Smooth muscle cell (in vitro differentiated cells): Measurements from ENCODE around the gene ACBD5. TPM values are rescaled to one million over a fixed set of nuclear protein-coding genes. Genes with fewer than 3 reads are reported as not detected.

Source experiments
- DNase-seq: peaks from one replicate; lab custom pipeline; 2025; ENCODE audit not compliant: unreplicated experiment; lab: John Stamatoyannopoulos, UW
- H2AFZ ChIP-seq: fragments of 200-600 bp; sonication (generic); 2 replicates; pipeline ENCODE4 v1.6.0; 2016; ENCODE audit warnings: antibody characterized with exemption, low read depth, mild to moderate bottlenecking
- H3F3A ChIP-seq: fragments of 200-600 bp; sonication (generic); 2 replicates; pipeline ENCODE4 v1.6.0; 2017; ENCODE audit warnings: antibody characterized with exemption, low read depth
- H3K27ac ChIP-seq: fragments of 200-600 bp; sonication (generic); 2 replicates; pipeline ENCODE4 v1.5.1; 2016; ENCODE audit warnings: low read depth, mild to moderate bottlenecking
- H3K27me3 ChIP-seq: fragments of 200-600 bp; sonication (generic); 2 replicates; pipeline ENCODE4 v1.6.1; 2016; ENCODE audit warnings: low read depth, mild to moderate bottlenecking
- H3K36me3 ChIP-seq: fragments of 200-600 bp; sonication (generic); 2 replicates; pipeline ENCODE4 v1.5.1; 2016; ENCODE audit warnings: low read depth
- H3K4me1 ChIP-seq: fragments of 200-600 bp; sonication (generic); 2 replicates; pipeline ENCODE4 v1.5.1; 2016; ENCODE audit warnings: low read depth
- H3K4me2 ChIP-seq: fragments of 200-600 bp; sonication (generic); 2 replicates; pipeline ENCODE4 v1.6.0; 2016; ENCODE audit warnings: mild to moderate bottlenecking
- H3K4me3 ChIP-seq: fragments of 200-600 bp; sonication (generic); 2 replicates; pipeline ENCODE4 v1.5.1; 2016; ENCODE audit warnings: mild to moderate bottlenecking
- H3K79me2 ChIP-seq: fragments of 200-600 bp; sonication (generic); 2 replicates; pipeline ENCODE4 v1.6.0; 2016; ENCODE audit warnings: low read depth, mild to moderate bottlenecking
- H3K9ac ChIP-seq: fragments of 200-600 bp; sonication (generic); 2 replicates; pipeline ENCODE4 v1.6.0; 2016; ENCODE audit warnings: low read depth
- H3K9me3 ChIP-seq: fragments of 200-600 bp; sonication (generic); replicated peaks from 2 replicates; pipeline ENCODE4 v1.5.1; 2016; ENCODE audit warnings: low read depth
- H4K20me1 ChIP-seq: fragments of 200-600 bp; sonication (generic); 2 replicates; pipeline ENCODE4 v1.6.0; 2016; ENCODE audit warnings: low read depth
- CTCF ChIP-seq: fragments of 200-600 bp; sonication (generic); IDR thresholded peaks from 2 replicates; pipeline ENCODE4 v1.5.1; 2017; ENCODE audit warnings: borderline replicate concordance, mild to moderate bottlenecking, antibody characterized with exemption; ENCODE audit not compliant: insufficient read depth, poor library complexity, severe bottlenecking
- WGBS: methylation state at CpG from one replicate; pipeline ENCODE4 v1.1.7; 2016; ENCODE audit warnings: low lambda C conversion rate; 5-methylcytosine and 5-hydroxymethylcytosine counted together
- polyA plus RNA-seq: library from polyadenylated mRNA; unstranded; fragments of >200 nt; fragmentation: Nextera tagmentation; extraction: Ambion mirVana; gene quantifications from 2 replicates; pipeline ENCODE4 v1.2.1, GENCODE V29; 2016
- total RNA-seq: library from RNA; depleted of rRNA; stranded (reverse); fragments of >200 nt; gene quantifications from 2 replicates; pipeline ENCODE4 v1.2.3, GENCODE V29; 2014

Gene ACBD5
- total and polyA plus RNA-seq, 2 experiments from 2014 or later = 14.7 to 18.7 TPM

GRCh38 chr10:27207350-27207749 is 33.2 kb downstream of the ACBD5 start:
- Histone ChIP-seq H3K27me3 (no peaks in the 10 kb centered on the region), H3K4me3 (no peak overlapping the region), H4K20me1 (no peaks in the 10 kb centered on the region), H3K36me3 (peaks cover 21% of the 10 kb centered on the region), H3K79me2 (no peaks in the 10 kb centered on the region), H3K9me3 (no peaks in the 10 kb centered on the region), H3K27ac (no peak overlapping the region), H3K4me2 (no peak overlapping the region), H2AFZ (no peak overlapping the region), H3K4me1 (no peaks in the 10 kb centered on the region), H3K9ac (no peak overlapping the region), H3F3A (no peaks in the 10 kb centered on the region)
- DNase-seq = no peak
- 94% methylated on average over 2 of the region's 2 CpGs for WGBS
- TF ChIP-seq CTCF = no peak

GRCh38 chr10:27203806-27204205 is 36.8 kb downstream of the ACBD5 start:
- Histone ChIP-seq H3K9ac (no peak overlapping the region), H3K27ac (no peak overlapping the region), H3K36me3 (peaks cover 10% of the 10 kb centered on the region), H2AFZ (no peak overlapping the region), H3F3A (no peaks in the 10 kb centered on the region), H3K27me3 (no peaks in the 10 kb centered on the region), H3K4me3 (no peak overlapping the region), H4K20me1 (no peaks in the 10 kb centered on the region), H3K4me1 (no peaks in the 10 kb centered on the region), H3K79me2 (no peaks in the 10 kb centered on the region), H3K9me3 (no peaks in the 10 kb centered on the region), H3K4me2 (no peak overlapping the region)
- DNase-seq = no peak
- WGBS = 93% methylated on average over 5 of the region's 5 CpGs
- TF ChIP-seq CTCF = no peak

GRCh38 chr10:27197980-27198620 is 42.5 kb downstream of the ACBD5 start:
- Histone ChIP-seq H3K4me2 (no peak overlapping the region), H4K20me1 (no peaks in the 10 kb centered on the region), H3K79me2 (no peaks in the 10 kb centered on the region), H3K27ac (no peak overlapping the region), H3K36me3 (peaks cover 5% of the 10 kb centered on the region), H3K9ac (no peak overlapping the region), H3K27me3 (no peaks in the 10 kb centered on the region), H3K4me3 (no peak overlapping the region), H3K9me3 (no peaks in the 10 kb centered on the region), H3F3A (no peaks in the 10 kb centered on the region), H3K4me1 (no peaks in the 10 kb centered on the region), H2AFZ (no peak overlapping the region)
- TF ChIP-seq CTCF = no peak
- no peak for DNase-seq
- WGBS = 97% methylated on average over 2 of the region's 2 CpGs

- H3K9me3 ChIP-seq = no peaks in the 10 kb centered on the region
- no peak overlapping the region for H2AFZ ChIP-seq
- H3K27ac ChIP-seq = peak overlapping the region; percentile 37
- no peak overlapping the region for H3K9ac ChIP-seq
- no peaks in the 10 kb centered on the region for H4K20me1 ChIP-seq
- no peak for DNase-seq
- H3F3A ChIP-seq = no peaks in the 10 kb centered on the region
- no peak for TF ChIP-seq CTCF
- H3K79me2 ChIP-seq = no peaks in the 10 kb centered on the region
- no peaks in the 10 kb centered on the region for H3K4me1 ChIP-seq
- H3K36me3 ChIP-seq = no peaks in the 10 kb centered on the region
- H3K4me3 ChIP-seq = no peak overlapping the region
- WGBS = 39% methylated on average over 3 of the region's 3 CpGs
- no peaks in the 10 kb centered on the region for H3K27me3 ChIP-seq
- H3K4me2 ChIP-seq = no peak overlapping the region
Measured at GRCh38 chr10:27192284-27192683, 48.3 kb downstream of the ACBD5 start.
